Measurements from ENCODE around the gene CD81. TPM values are rescaled to one million over a fixed set of nuclear protein-coding genes. Genes with fewer than 3 reads are reported as not detected.

The CD81 gene
- total and polyA plus RNA-seq, 4 donors = 412 to 708 (median 642) TPM

DNA sequence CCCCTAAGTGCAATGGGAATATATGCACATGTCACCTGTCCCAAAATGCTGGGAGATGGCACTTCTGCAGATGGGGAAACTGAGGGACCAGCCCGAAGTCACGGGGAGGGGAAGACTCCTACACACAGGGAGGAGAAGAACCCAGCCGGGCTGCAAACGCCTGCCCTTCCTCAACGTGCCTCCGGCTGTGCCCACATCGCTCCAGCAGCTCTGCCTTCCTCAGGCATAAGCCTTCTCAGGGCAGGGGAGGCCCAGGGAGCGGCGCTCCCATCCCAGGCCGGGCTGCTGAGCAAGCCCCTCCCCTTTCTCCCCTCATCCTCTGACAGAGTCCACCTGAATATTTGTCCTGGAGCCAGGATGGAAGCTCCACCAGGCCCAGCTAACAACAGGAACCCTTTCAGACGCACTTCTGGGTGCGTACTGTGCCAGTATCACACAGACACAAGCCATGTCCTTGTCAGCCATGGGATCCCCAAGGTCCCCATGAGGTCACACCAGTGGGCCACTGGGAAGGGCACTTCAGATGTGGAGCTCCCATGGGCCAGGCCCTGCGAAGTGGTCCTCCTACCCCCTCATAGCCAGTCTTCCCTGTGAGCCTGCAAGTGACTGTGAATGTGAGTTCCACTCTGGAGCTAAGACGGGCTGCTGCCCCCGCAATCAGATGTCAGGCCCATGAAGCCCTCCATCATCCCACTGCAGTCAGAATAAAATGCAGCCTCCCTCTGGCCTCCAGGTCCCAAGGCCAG is 2.5 kb upstream of the CD81 start:
- H3K9me3 ChIP-seq (ENCODE audit: control insufficient read depth in 4 of 4, insufficient read depth in 3 of 4, low read length in 3 of 4) = no peaks in the 10 kb centered on the region
- WGBS, 2 donors = 95 to 96% methylated on average over 15 of the region's 15 CpGs
- peak in 1 of 3 donors; percentile 17 for DNase-seq
- no peak overlapping the region for H3K9ac ChIP-seq (ENCODE audit: insufficient read depth in 1 of 2, low read length in 2 of 2)
- H3K27me3 ChIP-seq (ENCODE audit: control insufficient read depth in 3 of 3, insufficient read depth in 3 of 3, low read length in 2 of 3) = no peaks in the 10 kb centered on the region
- no peak overlapping the region for H3K4me3 ChIP-seq
- H3K4me1 ChIP-seq (ENCODE audit: control insufficient read depth in 5 of 5, insufficient read depth in 5 of 5, low read length in 5 of 5) = peaks cover 3 to 17% (median 5%) of the 10 kb centered on the region in 5 donors
- H3K36me3 ChIP-seq (ENCODE audit: control insufficient read depth in 4 of 4, insufficient read depth in 4 of 4, low read length in 4 of 4) = peaks cover 0 to under 1% (median under 1%) of the 10 kb centered on the region in 4 donors
- H3K27ac ChIP-seq (ENCODE audit: low read depth in 1 of 2, low read length in 1 of 2) = peak overlapping the region; percentile 26 to 71
- no peak for ATAC-seq (ENCODE audit: insufficient read depth, low FRiP score)
- TF ChIP-seq, protein P1, sequence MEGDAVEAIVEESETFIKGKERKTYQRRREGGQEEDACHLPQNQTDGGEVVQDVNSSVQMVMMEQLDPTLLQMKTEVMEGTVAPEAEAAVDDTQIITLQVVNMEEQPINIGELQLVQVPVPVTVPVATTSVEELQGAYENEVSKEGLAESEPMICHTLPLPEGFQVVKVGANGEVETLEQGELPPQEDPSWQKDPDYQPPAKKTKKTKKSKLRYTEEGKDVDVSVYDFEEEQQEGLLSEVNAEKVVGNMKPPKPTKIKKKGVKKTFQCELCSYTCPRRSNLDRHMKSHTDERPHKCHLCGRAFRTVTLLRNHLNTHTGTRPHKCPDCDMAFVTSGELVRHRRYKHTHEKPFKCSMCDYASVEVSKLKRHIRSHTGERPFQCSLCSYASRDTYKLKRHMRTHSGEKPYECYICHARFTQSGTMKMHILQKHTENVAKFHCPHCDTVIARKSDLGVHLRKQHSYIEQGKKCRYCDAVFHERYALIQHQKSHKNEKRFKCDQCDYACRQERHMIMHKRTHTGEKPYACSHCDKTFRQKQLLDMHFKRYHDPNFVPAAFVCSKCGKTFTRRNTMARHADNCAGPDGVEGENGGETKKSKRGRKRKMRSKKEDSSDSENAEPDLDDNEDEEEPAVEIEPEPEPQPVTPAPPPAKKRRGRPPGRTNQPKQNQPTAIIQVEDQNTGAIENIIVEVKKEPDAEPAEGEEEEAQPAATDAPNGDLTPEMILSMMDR (IDR thresholded peaks at IDR 0.05; ENCODE audit: control extremely low read depth, extremely low read depth) = no peak

DNA sequence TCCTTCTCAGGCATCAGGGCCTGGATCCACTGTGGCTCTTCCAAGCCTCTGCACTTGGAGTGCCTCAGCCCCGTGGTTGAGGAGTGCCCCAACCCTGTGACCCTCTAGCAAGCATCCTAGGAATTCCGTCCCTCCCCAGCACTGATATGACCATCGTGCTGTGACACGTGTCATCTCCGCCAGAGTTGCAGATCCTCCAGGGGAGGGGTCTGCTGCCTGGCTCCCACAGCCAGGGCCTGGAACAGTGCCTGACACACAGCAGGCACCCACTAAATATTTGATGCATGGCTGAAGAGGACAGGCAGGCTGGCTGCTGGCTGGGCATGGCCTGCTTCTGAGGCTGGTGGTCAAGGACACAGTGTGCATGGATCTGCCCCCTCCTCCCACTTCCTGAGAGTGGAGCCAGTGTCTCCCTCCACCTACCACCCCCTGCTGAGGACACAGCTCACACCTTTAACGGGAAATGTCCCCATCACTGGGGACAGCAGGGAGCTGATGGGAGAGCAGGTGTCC is 1.7 kb upstream of the CD81 start:
- 60 to 78% methylated on average over 6 of the region's 6 CpGs for WGBS, 2 donors
- TF ChIP-seq, protein P1 (IDR thresholded peaks at IDR 0.05; ENCODE audit: control extremely low read depth, extremely low read depth) = no peak

GRCh38 chr11:2375964-2376551 is 1.1 kb upstream of the CD81 start:
- ATAC-seq (ENCODE audit: insufficient read depth, low FRiP score) (no peak), DNase-seq (peak; percentile 41 to 80 (median 52))
- Histone ChIP-seq H3K27me3 (ENCODE audit: control insufficient read depth in 3 of 3, insufficient read depth in 3 of 3, low read length in 2 of 3) (no peaks in the 10 kb centered on the region), H3K4me1 (ENCODE audit: control insufficient read depth in 5 of 5, insufficient read depth in 5 of 5, low read length in 5 of 5) (peaks cover 11 to 31% (median 17%) of the 10 kb centered on the region in 5 donors), H3K36me3 (ENCODE audit: control insufficient read depth in 4 of 4, insufficient read depth in 4 of 4, low read length in 4 of 4) (peaks cover 0 to 4% (median 1%) of the 10 kb centered on the region in 4 donors), H3K9ac (ENCODE audit: insufficient read depth in 1 of 2, low read length in 2 of 2) (no peak overlapping the region), H3K27ac (ENCODE audit: low read depth in 1 of 2, low read length in 1 of 2) (peak overlapping the region in 1 of 2 donors; percentile 34), H3K9me3 (ENCODE audit: control insufficient read depth in 4 of 4, insufficient read depth in 3 of 4, low read length in 3 of 4) (no peaks in the 10 kb centered on the region), H3K4me3 (no peak overlapping the region)
- TF ChIP-seq, protein P1 (IDR thresholded peaks at IDR 0.05; ENCODE audit: control extremely low read depth, extremely low read depth) = no peak
- WGBS, 2 donors = 78 to 88% methylated on average over 16 of the region's 16 CpGs

More for the DNA sequence above, 1.7 kb upstream of the CD81 start:
- Histone ChIP-seq H3K4me1 (ENCODE audit: control insufficient read depth in 5 of 5, insufficient read depth in 5 of 5, low read length in 5 of 5) (peaks cover 10 to 24% (median 11%) of the 10 kb centered on the region in 5 donors), H3K36me3 (ENCODE audit: control insufficient read depth in 4 of 4, insufficient read depth in 4 of 4, low read length in 4 of 4) (peaks cover 0 to 4% (median 1%) of the 10 kb centered on the region in 4 donors), H3K27me3 (ENCODE audit: control insufficient read depth in 3 of 3, insufficient read depth in 3 of 3, low read length in 2 of 3) (no peaks in the 10 kb centered on the region), H3K4me3 (no peak overlapping the region), H3K9ac (ENCODE audit: insufficient read depth in 1 of 2, low read length in 2 of 2) (no peak overlapping the region), H3K27ac (ENCODE audit: low read depth in 1 of 2, low read length in 1 of 2) (peak overlapping the region; percentile 35 to 71), H3K9me3 (ENCODE audit: control insufficient read depth in 4 of 4, insufficient read depth in 3 of 4, low read length in 3 of 4) (no peaks in the 10 kb centered on the region)
- ATAC-seq (ENCODE audit: insufficient read depth, low FRiP score) = no peak
- peak in 1 of 3 donors; percentile 10 for DNase-seq

All from lung (tissue), 12 donors.